CD4-positive, alpha-beta T cell treated with Interleukin-15 for 4 hours (primary cell): Measurements from ENCODE around the gene HCFC1R1.
A peak's percentile ranks its signal among the peaks of the same experiment; 100 is the strongest.

ENCODE experiments used
- DNase-seq: peaks from one replicate; pipeline ENCODE4 v3.0.0-alpha.2; 2020; ENCODE audit warnings: low spot score

The HCFC1R1 gene

DNA sequence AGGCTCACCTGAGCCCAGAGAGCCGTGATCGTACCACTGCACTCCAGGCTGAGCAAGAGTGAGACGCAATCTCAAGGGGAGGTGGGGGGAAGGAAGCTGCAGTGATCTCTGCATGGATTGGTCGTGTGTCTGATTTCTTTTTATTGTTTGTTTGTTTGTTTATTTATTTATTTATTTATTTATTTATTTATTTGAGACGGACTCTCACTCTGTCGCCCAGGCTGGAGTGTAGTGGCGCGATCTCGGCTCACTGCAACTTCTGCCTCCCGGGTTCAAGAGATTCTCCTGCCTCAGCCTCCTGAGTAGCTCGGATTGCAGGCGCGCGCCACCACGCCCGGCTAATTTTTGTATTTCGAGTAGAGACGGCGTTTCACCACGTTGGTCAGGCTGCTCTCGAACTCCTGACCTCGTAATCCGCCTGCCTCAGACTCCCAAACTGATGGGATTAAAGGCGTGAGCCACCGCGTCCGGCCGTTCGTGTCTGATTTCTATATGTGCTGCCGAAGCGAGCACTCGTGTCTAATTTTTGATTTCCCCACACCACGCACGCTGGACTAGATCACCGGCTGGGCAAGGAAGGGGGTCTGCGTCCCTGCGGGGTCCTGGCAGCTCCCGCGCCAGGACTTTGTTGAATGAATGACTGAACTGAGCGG lies 4.0 kb downstream of the HCFC1R1 start:
- no peak for DNase-seq

DNA sequence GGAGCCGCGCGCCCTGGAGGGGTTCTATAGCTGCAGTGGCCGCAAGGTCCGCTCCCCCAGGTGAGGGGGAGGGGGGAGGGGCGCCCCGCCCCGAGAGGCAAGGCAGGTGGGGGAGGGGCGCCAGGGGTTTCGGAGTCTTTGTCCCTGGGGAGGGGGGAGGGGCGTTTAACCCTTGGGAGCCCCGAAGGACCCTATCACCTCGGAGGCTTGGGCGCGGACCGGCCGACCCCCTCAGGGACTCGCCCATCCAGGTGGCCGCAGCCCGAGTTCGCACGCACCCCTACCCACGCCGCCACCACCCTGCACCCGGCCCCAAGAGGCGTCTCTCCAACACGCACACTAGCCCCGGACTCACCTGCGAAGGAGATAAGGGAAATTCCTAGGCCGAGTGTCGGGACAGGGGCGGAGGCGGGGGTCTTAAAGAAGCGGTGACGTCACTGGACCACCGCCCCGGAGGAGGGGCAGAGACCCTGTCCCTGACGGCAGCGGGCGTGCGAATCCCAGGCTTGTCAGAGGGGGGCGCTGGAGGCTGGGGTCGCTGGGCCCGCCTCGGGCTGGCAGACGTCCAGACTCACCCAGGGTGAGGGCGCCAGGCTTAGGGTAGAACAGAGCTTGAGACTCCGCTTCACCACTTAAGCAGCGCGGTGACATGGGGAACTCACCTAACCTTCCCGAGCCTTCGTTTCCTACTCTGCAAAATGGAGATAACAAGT lies 5.8 kb downstream of the HCFC1R1 start, which contains the start of gene CLDN6:
CLDN6 (minus strand) TSS at position 390 of the 713 bp plus-strand sequence. CDS start 2,162 bp downstream, outside the sequence.
- no peak for DNase-seq

DNA sequence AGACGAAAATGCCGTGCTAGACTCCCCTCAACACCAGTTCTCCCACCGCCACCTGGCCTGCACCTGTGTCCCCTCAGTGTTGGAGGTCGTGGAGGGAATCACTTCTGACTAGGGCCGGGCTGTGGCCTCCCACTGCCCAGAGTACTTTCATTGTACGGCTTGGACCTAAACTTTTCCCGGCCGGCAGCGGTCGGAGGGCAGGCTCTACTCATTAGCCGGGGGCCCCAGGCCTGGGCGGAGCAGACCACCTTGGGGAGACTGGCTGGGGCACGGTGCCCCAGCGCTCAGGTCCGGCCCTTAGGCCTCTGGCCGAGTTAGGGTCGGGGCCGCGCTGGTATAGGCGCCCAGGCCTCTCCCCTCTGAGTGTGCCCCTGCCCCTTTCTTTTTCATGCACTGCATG lies 6.4 kb downstream of the HCFC1R1 start:
- no peak for DNase-seq

DNA sequence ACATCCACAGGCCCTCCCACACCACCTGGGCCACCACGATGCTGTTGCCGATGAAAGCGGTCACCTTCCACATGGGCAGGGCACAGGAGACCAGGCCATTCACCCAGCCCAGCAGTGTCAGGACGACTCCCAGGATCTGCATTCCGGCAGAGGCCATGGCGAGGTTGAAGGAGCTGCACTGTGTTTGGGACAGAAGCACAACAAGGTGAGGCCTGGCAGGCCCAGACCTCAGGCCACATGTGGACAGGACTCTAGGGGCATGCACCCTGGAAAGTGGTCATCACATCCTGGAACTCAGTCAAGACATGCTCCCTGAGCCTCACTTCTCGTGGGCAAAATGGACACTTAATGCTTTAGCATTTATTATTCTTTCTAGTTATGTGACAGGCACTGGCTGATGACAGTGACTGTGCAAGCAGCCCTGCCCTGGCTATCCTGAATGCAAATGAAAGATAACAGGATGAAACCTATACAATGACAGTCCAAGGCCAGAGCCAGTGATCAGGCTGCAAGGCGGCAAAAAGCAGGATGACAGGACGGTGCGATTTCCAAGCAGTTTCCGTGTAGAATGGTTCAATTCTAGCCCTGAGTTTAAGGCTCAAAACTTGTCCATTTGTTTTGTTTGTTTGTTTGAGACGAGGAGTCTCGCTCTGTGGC lies 7.7 kb downstream of the HCFC1R1 start:
- DNase-seq = no peak

DNA sequence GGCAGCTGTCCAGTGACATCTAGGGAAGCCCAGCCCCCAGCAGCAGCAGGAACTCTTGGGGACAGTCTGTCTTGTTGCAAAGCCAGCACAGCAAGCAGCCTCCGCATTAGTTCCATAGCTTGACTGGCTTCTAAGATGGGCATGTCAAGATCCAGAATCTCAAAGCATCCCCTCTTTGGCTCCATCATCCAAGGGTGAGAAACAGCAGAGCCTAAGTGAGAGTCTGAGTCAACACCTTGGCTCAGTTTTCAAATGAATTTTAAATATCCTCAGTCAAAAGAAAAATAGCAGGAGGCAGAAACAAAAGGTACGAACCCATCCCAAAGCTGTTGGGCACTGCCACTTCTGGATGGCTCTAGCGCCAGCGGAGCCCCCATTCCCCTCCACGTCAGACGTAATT lies 8.8 kb downstream of the HCFC1R1 start:
- DNase-seq = no peak

DNA sequence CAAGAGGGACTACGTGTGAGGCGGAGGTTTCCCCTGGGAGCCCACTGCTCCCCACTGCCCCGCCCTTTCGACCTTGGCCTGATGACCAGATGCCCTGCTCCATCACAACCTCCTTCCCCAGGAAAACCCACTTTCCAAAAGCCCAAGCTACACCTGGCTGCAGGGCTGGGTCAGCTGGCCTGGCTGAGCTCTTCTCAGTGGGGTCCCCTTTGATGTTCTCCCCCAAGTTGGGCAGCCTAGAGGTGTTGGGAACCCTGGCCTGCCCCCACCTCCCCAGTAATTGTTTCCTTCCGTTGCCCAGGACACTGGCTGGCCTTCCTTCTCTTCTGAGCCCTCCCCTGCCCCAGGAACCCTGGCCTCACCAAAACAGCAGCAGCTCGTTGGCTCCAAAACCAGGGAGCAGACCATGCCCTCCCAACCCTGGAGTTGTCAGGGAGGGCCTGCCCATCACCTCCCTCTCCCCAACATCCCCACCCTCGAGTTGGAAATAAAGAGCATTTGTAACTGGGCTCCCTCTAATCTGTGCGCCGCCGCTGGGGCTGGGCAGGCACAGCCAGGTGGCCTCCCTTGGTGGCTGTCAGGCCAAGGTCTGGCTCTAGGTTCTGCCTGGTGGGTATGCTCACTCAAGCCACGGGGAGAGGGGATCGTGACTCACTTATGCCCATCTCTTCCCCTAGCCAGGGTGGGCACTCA lies 9.6 kb downstream of the HCFC1R1 start:
- no peak for DNase-seq

DNA sequence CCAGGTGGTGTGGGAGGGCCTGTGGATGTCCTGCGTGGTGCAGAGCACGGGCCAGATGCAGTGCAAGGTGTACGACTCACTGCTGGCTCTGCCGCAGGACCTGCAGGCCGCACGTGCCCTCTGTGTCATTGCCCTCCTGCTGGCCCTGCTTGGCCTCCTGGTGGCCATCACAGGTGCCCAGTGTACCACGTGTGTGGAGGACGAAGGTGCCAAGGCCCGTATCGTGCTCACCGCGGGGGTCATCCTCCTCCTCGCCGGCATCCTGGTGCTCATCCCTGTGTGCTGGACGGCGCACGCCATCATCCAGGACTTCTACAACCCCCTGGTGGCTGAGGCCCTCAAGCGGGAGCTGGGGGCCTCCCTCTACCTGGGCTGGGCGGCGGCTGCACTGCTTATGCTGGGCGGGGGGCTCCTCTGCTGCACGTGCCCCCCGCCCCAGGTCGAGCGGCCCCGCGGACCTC lies 10.2 kb downstream of the HCFC1R1 start:
- DNase-seq = no peak

DNA sequence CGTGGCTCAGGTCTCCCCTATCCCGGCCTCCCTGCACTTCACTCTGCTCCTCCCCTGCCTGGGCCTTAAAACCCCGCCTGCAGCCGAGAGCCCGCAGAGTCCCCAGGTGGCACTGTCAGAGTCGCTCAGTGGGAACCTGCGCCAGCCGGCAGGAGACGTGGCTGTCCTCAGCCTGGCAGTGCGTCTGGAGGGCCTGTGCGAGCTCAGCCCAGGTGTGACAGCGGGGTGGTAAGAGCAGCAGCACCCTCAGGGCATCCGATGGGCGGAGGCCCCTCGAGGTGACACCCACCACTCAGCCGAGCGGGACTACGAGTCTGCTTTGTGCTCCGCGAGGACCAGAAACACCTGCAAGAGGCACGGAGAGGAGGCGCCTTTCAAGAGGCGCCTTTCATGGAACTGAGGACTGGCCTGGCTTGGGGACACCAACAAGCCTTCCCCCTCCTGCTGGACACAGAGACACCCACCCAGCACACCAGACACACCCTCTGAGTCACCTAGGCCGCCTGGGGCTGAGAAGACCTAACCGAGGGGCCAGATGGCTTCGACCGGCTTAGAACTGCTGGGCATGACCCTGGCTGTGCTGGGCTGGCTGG lies 10.8 kb downstream of the HCFC1R1 start, which contains the start of gene CLDN9:
CLDN9 (plus strand) TSS at position 96 of the 593 bp plus-strand sequence; CDS start at position 536, 440 bp downstream.
- DNase-seq = no peak

DNA sequence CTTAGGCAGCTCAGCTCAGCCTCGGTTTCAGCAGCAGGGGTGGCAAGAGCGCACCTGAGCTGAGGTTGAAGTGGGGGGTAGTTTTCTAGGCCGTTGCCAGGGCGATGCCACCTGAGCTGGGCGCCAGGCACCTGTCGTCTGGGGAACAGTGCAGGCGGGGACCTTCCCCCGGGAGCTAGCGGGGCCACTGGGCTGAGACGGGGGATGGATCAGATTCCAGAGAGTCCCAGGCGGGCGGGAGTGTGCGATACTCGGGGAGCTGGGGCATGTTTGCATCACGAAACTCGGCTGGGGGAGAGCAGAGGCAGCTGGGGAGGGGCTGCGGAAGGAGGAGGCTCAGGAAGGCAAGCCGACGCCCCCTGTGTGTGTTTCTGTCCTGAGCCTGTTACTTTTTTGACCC lies 11.5 kb downstream of the HCFC1R1 start:
- DNase-seq = no peak

DNA sequence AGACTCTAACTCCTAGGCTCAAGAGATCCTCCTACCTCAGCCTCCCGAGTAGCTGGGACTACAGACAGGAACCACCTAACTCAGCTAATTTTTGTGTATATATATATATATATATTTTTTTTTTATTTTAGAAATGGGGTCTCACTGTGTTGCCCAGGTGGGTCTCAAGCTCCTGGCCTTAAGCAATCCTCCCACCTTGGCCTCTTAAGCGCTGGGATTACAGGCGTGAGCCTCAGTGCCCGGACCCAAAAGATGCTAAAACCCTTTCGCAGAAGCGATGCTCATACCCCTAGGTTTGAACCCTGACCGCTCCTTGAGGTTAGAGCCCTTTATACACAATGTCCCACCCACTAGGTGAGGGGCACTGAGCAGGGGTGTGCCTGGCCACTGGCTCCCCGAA lies 13.2 kb downstream of the HCFC1R1 start:
- no peak for DNase-seq

DNA sequence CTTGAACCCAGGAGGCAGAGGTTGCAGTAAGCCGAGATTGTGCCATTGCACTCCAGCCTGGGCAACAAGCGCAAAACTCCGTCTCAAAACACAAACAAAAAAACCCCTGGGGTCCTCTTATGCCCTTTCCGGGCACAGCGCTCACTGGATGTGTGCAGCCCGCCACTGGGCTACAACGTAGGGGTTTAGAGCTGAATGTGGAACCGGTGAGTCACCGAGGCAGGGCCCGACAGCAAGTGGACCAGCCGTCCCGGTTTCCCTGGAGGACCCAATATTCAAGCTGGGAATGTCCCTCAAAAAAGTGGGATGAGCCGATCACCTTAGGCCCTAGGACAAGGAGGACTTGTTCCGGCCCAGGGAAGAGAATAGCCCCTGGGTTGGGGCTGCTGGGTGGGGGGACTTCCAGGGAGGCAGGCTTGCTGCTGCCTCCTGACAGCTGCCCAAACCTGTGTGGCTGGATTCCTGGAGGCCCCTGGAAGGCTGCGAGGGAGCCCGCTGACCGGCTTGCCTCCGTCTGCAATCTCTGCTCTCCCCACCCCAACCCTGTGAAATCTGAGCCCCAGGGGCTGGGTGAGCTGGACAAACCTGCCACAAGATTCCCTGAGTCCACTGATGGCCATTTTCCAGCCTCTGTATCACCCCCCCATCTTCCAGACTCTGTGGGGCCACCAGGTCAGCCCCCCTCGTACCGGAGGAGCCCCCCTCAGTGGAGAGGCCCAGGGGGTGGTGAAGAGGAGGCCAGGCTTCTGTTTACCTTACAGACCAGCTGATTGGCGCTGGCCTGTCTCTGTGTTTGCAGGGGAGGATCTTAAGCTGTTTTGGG lies 14.0 kb downstream of the HCFC1R1 start:
- DNase-seq = no peak

DNA sequence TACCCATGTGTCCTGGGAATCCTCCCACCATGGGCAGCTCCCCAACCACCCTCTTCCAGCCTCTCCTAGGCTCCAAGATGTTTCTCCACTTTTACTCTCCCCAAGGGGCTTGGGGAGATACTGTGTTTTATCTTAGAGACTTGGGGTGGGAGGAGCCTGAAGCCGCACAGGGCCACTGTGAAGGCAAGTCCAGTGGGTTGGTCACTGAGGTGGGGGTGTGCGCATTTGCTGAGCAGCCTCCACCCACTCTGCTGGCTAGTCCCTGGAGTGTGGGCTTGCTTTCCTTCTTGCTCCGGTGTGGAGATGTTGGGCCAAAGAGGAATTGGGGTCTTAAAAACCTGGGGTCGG lies 15.1 kb downstream of the HCFC1R1 start:
- no peak for DNase-seq

DNA sequence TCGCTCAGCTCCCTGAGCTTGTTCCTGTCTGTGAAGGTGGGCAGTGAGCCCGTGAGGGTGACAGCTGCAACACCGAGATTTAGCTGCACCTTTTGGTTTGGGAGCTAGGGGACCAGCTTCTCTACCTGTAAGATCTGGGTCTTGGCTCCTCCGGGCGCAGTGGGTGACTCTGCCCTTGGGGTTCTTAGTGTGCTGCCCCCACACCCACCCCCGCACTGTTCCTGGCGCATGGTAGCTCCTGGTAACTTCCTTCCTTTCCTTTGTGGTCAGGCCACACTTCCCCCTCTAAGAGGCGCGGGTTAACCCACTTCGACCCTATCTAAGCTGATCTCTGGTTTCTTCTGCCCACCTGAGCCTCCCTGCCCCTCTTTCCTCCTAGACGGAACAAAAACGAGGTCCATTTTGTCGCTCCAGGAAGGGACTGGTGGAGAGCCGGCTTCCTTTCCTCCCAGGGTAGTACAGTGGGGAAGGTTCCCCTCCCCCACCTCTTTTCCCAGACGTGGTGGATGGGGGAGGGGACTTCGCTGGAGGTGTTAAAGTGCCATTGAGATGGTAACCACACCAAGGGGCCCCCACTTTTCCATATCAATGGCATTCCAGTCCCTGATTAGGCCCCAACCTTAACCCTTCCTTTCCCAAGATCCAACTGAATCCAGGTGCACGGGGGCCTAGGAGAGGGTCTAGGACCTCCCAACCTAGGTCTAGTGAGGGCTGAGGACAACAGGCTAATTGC lies 15.6 kb downstream of the HCFC1R1 start:
- DNase-seq = no peak

DNA sequence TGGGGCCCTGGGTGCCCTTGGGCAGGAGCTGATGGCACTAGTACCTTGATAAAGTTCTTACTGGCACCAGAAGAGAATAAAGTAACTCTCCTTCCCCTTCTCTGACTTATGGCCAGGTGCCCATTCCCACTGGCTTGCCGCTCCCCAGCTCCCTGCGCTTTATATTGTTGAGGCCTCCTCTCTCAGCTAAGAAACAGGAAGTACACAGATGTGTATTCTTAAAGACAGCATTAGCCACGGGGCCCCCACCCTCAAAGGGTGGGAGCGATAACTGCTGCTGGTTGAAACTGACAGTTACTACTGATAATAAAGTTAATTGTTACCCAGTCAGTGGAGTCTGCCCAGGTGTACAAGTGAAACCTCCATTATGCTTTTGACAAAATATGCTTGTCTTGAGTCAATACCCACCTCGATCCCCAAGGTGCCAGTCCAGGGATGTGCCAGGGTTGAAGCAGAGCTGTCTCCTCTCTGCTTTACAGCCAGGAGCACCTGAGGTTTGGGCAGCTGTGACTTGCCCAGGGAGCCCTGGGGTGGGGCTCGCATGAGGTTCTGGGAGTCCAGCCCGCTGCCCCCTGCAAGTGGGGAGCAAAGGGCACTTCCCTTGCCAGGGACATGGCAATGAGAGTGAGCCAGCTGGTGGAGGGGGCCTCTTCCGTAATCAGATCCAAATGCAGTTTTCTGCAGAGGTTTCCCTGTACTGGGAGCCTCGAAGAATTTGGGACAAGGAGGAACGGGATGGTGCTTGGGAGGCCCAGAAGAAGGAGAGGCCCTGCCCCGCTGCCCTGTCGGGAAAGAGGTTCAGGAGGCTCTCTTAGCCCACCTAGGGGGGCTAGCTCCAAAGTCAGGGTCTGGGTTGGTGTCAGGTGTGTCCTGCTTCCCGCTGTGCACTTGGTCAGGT lies 16.4 kb downstream of the HCFC1R1 start:
- DNase-seq = no peak

DNA sequence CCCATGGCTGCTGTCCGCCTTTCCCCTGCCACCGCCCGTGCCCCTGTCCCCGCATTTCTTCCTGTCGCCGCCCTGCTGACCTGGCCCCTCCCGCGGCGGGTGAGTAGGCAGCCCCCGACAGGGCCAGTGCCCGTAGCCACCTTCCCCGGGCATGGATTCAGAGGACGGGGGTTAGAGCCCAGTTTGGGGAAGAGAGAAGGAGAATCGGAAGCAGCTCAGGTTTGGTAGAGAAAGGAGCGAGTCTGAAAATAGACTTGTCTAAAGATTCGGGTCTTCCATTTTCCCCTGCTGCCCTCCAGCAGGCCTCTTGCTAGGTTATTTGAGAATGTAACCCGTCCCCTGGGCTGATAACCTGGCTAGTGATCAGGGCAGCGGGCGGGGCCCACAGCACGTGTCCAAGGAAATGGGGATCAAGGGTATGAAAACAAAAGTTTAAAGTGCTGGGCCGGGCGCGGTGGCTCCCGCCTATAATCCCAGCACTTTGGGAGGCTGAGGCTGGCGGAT lies 18.9 kb downstream of the HCFC1R1 start:
- no peak for DNase-seq

DNA sequence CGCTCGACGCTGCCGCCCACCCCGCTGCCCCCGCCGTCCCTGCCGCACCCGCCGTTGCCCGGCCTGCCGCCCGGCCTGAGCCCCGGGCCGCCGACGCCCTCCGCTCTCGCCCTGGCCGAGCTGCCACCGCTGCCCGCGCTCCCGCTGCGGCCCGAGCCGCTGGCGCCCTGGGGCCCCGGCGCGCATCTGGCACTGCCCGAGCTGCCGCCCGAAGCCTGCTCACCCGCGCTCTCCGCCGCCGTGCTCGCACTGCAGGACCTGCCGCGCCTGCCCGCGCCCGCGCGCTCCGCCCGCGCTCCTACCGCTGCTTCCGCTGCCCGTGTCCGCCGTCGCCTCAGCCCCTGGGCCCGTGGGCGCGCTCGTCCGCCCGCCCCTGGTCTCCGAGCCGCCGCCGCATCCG lies 19.4 kb downstream of the HCFC1R1 start:
- DNase-seq = no peak

DNA sequence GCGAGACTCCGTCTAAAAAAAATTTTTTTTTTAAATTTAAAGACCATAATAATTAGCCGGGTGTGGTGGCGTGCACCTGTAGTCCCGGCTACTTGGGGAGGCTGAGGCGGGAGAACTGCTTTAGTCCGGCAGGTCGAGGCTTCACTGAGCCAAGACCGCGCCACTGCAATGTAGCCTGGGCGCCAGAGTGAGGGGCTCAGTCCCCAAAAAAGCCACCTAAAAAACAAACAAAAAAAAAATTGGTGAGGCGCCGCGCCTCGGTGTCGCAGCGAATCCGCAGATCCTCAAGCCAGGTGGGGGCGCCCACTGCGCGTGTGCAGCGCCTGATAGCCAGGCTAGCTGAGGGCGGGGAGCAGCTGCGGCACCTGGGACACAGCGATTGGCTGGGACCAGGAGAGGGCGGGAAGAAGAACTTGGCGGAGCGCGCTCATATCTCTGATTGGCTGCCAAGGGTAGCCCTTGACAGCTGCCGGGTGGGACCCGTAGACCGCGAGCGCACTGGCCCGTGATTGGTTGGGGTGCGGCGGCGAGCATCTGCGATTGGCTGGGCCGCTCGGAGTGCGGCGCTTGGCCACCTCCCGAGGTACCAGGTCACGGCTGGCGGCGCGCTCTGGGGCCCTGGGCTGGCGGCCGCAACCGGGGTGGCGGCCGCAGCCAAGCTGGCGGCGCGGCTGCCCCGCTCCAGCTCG lies 20.0 kb downstream of the HCFC1R1 start:
- peak; percentile 99 for DNase-seq

DNA sequence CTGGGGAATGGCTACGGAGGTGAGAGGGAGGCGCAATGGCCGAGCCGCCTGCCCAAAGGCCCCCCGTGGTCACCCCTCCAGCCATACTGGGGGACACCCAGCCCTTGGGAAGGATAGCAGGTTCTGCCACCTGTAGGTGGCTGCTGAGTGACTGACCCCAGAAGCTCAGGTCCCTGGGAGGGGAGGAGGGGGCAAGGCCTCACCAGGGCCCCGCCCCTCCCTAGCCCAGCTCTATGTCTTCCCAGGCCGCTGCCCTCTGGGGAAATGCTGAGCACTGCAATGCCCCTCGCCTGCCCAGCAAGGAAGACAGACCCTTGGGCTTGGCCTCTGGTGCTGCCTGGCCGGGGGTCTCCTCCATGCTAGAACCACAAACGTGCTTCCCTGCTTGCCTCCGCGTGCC lies 22.4 kb downstream of the HCFC1R1 start:
- no peak for DNase-seq

DNA sequence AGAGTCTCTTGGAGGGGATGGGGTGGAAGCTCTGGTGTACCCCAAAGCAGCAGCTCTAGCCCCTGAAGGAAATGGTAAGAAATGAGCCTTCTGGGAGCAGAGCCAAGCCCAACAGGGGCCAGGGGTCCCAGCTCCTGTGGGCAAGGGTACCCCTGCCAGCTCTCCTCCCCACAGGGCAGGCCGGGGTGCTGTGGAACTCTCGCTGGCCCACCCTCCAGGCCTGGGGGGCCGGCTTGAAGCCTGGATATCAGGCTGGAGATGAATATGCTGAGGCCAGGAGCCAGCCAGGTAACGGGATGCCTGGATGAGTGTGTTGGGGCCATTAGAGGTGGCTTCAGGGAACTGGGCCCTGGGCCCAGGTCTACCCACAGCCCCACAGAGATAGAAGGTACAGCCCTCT lies 23.2 kb downstream of the HCFC1R1 start:
- no peak for DNase-seq
